ENCODE data around the gene RGL4. TPM values are rescaled to one million over a fixed set of nuclear protein-coding genes. Genes with fewer than 3 reads are reported as not detected.

The RGL4 gene
- total and polyA plus RNA-seq, 2 experiments from 2014 or later = 0.16 TPM; not detected in 1

DNA sequence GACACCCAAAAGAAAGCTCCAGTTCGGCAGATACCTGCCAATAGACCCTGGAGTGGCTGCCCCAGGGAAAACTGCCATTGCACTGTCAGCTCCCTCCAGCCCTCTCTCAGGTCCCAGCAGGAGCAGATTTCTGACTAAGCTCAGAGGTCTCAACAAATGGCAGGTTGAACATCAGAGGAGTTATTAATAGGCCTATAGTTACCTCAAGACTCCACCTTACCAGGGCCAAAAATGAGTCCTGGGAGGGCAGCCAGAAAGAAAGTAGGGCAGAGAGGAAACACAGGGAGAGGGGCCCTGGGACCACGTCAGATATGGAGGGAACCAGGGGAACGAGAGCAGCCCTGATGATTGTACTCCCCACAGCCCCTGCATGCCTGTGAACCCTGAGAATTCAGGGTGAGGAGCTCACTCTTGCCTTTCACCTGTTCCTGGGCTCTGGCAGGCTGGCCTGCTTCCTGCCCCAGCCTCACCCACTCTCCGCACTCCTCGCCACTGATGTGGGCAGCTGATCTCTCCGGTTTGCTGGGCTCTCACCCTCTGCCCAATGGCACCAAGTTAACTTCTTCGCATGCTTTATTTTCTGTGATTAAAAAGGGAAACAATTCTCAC, 4.3 kb upstream of the RGL4 start (continued):
- TF ChIP-seq, protein P1, sequence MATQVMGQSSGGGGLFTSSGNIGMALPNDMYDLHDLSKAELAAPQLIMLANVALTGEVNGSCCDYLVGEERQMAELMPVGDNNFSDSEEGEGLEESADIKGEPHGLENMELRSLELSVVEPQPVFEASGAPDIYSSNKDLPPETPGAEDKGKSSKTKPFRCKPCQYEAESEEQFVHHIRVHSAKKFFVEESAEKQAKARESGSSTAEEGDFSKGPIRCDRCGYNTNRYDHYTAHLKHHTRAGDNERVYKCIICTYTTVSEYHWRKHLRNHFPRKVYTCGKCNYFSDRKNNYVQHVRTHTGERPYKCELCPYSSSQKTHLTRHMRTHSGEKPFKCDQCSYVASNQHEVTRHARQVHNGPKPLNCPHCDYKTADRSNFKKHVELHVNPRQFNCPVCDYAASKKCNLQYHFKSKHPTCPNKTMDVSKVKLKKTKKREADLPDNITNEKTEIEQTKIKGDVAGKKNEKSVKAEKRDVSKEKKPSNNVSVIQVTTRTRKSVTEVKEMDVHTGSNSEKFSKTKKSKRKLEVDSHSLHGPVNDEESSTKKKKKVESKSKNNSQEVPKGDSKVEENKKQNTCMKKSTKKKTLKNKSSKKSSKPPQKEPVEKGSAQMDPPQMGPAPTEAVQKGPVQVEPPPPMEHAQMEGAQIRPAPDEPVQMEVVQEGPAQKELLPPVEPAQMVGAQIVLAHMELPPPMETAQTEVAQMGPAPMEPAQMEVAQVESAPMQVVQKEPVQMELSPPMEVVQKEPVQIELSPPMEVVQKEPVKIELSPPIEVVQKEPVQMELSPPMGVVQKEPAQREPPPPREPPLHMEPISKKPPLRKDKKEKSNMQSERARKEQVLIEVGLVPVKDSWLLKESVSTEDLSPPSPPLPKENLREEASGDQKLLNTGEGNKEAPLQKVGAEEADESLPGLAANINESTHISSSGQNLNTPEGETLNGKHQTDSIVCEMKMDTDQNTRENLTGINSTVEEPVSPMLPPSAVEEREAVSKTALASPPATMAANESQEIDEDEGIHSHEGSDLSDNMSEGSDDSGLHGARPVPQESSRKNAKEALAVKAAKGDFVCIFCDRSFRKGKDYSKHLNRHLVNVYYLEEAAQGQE (IDR thresholded peaks at IDR 0.05; ENCODE audit: unreplicated experiment) = no peak
- TF ChIP-seq ZNF114 (CRISPR knock-in tag; IDR thresholded peaks at IDR 0.05) (no peak), STAT1 (IDR thresholded peaks at IDR 0.05; ENCODE audit: unreplicated experiment) (no peak), ZNF331 (CRISPR knock-in tag; IDR thresholded peaks at IDR 0.05; ENCODE audit: low read depth) (no peak), EZH2phosphoT487 (IDR thresholded peaks at IDR 0.05; ENCODE audit: unreplicated experiment) (no peak), JUNB (IDR thresholded peaks at IDR 0.05; ENCODE audit: unreplicated experiment) (no peak)

DNA sequence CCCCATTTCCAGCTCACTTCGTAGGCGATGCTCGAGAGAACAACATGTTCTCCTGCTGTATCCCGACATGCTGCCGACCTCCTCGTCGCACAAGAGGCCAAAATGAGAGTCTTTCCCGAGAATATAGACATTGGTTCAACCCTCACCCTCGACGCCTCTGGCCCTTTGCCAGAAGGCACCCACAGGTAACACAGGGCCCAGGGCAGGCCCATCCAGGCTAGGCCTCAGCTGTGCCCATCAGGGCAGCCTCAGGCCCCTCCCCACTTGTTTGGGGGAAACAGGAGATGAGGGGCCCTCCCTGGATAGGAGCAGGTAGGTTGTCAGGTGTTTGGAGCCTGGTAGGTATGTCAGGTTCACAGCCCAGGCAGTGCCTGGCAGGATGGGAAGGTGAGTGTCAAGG, 2.7 kb upstream of the RGL4 start:
- DNase-seq (ENCODE audit: low spot score) = no peak
- H3K4me1 Mint-ChIP-seq = no peaks in the 10 kb centered on the region
- TF ChIP-seq ZNF114 (CRISPR knock-in tag; IDR thresholded peaks at IDR 0.05) (no peak), EZH2 (IDR thresholded peaks at IDR 0.05; ENCODE audit: low read depth, unreplicated experiment) (no peak), ZNF331 (CRISPR knock-in tag; IDR thresholded peaks at IDR 0.05; ENCODE audit: low read depth) (no peak), EZH2phosphoT487 (IDR thresholded peaks at IDR 0.05; ENCODE audit: unreplicated experiment) (no peak), POLR2AphosphoS5 (IDR thresholded peaks at IDR 0.05; ENCODE audit: low read depth) (no peak), CREB1 (CRISPR knock-in tag; IDR thresholded peaks at IDR 0.05; ENCODE audit: low read depth) (no peak), STAT1 (IDR thresholded peaks at IDR 0.05; ENCODE audit: unreplicated experiment) (no peak)
- TF ChIP-seq, protein P2, sequence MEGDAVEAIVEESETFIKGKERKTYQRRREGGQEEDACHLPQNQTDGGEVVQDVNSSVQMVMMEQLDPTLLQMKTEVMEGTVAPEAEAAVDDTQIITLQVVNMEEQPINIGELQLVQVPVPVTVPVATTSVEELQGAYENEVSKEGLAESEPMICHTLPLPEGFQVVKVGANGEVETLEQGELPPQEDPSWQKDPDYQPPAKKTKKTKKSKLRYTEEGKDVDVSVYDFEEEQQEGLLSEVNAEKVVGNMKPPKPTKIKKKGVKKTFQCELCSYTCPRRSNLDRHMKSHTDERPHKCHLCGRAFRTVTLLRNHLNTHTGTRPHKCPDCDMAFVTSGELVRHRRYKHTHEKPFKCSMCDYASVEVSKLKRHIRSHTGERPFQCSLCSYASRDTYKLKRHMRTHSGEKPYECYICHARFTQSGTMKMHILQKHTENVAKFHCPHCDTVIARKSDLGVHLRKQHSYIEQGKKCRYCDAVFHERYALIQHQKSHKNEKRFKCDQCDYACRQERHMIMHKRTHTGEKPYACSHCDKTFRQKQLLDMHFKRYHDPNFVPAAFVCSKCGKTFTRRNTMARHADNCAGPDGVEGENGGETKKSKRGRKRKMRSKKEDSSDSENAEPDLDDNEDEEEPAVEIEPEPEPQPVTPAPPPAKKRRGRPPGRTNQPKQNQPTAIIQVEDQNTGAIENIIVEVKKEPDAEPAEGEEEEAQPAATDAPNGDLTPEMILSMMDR (conservative IDR thresholded peaks at IDR 0.05; ENCODE audit: low read depth in 2 of 2) = no peak
- TF ChIP-seq, protein P3, sequence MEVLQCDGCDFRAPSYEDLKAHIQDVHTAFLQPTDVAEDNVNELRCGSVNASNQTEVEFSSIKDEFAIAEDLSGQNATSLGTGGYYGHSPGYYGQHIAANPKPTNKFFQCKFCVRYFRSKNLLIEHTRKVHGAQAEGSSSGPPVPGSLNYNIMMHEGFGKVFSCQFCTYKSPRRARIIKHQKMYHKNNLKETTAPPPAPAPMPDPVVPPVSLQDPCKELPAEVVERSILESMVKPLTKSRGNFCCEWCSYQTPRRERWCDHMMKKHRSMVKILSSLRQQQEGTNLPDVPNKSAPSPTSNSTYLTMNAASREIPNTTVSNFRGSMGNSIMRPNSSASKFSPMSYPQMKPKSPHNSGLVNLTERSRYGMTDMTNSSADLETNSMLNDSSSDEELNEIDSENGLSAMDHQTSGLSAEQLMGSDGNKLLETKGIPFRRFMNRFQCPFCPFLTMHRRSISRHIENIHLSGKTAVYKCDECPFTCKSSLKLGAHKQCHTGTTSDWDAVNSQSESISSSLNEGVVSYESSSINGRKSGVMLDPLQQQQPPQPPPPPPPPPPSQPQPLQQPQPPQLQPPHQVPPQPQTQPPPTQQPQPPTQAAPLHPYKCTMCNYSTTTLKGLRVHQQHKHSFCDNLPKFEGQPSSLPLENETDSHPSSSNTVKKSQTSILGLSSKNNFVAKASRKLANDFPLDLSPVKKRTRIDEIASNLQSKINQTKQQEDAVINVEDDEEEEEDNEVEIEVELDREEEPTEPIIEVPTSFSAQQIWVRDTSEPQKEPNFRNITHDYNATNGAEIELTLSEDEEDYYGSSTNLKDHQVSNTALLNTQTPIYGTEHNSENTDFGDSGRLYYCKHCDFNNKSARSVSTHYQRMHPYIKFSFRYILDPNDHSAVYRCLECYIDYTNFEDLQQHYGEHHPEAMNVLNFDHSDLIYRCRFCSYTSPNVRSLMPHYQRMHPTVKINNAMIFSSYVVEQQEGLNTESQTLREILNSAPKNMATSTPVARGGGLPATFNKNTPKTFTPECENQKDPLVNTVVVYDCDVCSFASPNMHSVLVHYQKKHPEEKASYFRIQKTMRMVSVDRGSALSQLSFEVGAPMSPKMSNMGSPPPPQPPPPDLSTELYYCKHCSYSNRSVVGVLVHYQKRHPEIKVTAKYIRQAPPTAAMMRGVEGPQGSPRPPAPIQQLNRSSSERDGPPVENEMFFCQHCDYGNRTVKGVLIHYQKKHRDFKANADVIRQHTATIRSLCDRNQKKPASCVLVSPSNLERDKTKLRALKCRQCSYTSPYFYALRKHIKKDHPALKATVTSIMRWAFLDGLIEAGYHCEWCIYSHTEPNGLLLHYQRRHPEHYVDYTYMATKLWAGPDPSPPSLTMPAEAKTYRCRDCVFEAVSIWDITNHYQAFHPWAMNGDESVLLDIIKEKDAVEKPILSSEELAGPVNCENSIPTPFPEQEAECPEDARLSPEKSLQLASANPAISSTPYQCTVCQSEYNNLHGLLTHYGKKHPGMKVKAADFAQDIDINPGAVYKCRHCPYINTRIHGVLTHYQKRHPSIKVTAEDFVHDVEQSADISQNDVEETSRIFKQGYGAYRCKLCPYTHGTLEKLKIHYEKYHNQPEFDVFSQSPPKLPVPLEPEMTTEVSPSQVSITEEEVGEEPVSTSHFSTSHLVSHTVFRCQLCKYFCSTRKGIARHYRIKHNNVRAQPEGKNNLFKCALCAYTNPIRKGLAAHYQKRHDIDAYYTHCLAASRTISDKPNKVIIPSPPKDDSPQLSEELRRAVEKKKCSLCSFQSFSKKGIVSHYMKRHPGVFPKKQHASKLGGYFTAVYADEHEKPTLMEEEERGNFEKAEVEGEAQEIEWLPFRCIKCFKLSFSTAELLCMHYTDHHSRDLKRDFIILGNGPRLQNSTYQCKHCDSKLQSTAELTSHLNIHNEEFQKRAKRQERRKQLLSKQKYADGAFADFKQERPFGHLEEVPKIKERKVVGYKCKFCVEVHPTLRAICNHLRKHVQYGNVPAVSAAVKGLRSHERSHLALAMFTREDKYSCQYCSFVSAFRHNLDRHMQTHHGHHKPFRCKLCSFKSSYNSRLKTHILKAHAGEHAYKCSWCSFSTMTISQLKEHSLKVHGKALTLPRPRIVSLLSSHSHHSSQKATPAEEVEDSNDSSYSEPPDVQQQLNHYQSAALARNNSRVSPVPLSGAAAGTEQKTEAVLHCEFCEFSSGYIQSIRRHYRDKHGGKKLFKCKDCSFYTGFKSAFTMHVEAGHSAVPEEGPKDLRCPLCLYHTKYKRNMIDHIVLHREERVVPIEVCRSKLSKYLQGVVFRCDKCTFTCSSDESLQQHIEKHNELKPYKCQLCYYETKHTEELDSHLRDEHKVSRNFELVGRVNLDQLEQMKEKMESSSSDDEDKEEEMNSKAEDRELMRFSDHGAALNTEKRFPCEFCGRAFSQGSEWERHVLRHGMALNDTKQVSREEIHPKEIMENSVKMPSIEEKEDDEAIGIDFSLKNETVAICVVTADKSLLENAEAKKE (CRISPR knock-in tag; IDR thresholded peaks at IDR 0.05) = no peak

More for the DNA sequence above, 2.7 kb upstream of the RGL4 start:
- no peaks in the 10 kb centered on the region for H3K9me3 Mint-ChIP-seq
- Histone ChIP-seq H3K4me3 (no peak overlapping the region), H3K4me2 (no peak overlapping the region), H3K9me2 (ENCODE audit: insufficient read depth) (no peaks in the 10 kb centered on the region), H3K36me3 (ENCODE audit: insufficient read depth) (peaks cover 4% of the 10 kb centered on the region; the same call in 1 of the 2 replicates), H2AFZ (no peak overlapping the region), H3K27me3 (ENCODE audit: insufficient read depth) (no peaks in the 10 kb centered on the region), H4K20me1 (replicated peaks; ENCODE audit: insufficient read depth) (peaks cover 3% of the 10 kb centered on the region), H3K27ac (ENCODE audit: low read depth) (no peak overlapping the region), H3K4me1 (ENCODE audit: insufficient read depth) (no peaks in the 10 kb centered on the region), H3F3A (replicated peaks; ENCODE audit: low read depth) (no peaks in the 10 kb centered on the region), H3K79me2 (replicated peaks; ENCODE audit: insufficient read depth) (no peaks in the 10 kb centered on the region)
- H3K27ac Mint-ChIP-seq = no peak overlapping the region
- peaks cover 10% of the 10 kb centered on the region for H3K36me3 Mint-ChIP-seq (ENCODE audit: low read depth)
- no peak for ATAC-seq
- H3K4me3 Mint-ChIP-seq = no peak overlapping the region
- H3K27me3 Mint-ChIP-seq (ENCODE audit: insufficient read depth, low read depth, poor library complexity) = peaks cover 7% of the 10 kb centered on the region

All from GM23338 (cell line).